ENCODE data around the gene IFT25. TPM values are rescaled to one million over a fixed set of nuclear protein-coding genes. Genes with fewer than 3 reads are reported as not detected.
A peak's percentile ranks its signal among the peaks of the same experiment; 100 is the strongest.
"Not testable (repeated sequence)": the region's sequence is repeated elsewhere in the genome, so short reads cannot be mapped to it uniquely, and the experiment has no call there.

IFT25 gene
- total RNA-seq (10 to 100 TPM; 22.3 to 26.1 TPM), polyA plus RNA-seq (ENCODE audit: insufficient read length in 6 of 6) (10 to 100 TPM; 50.4 to 65.4 (median 52.5) TPM)
- long read RNA-seq, donor 1, transcript HSPB11-201 (6 exons, 915 nt), result major isoform, 17 of 136 reads
- long read RNA-seq, donor 1, partial matches to known transcripts, result 97 of 136 reads
- long read RNA-seq, donor 1, other reads (novel, unspliced or antisense), result 17 of 136 reads
- long read RNA-seq, donor 2, transcript HSPB11-201 (6 exons, 915 nt), result major isoform, 21 of 30 reads
- long read RNA-seq, donor 2, partial matches to known transcripts, result 0 of 30 reads
- long read RNA-seq, donor 2, other reads (novel, unspliced or antisense), result 5 of 30 reads
- long read RNA-seq, donor 3, transcript HSPB11-201 (6 exons, 915 nt), result major isoform, 27 of 36 reads
- long read RNA-seq, donor 3, partial matches to known transcripts, result 0 of 36 reads
- long read RNA-seq, donor 3, other reads (novel, unspliced or antisense), result 7 of 36 reads
- long read RNA-seq, donor 4, transcript HSPB11-201 (6 exons, 915 nt), result major isoform, 9 of 21 reads
- long read RNA-seq, donor 4, partial matches to known transcripts, result 4 of 21 reads
- long read RNA-seq, donor 4, other reads (novel, unspliced or antisense), result 7 of 21 reads
- long read RNA-seq, donor 5, transcript HSPB11-201 (6 exons, 915 nt), result major isoform, 15 of 41 reads
- long read RNA-seq, donor 5, partial matches to known transcripts, result 25 of 41 reads
- long read RNA-seq, donor 5, other reads (novel, unspliced or antisense), result 0 of 41 reads
- long read RNA-seq, donor 6, transcript HSPB11-201 (6 exons, 915 nt), result major isoform, 31 of 57 reads
- long read RNA-seq, donor 6, partial matches to known transcripts, result 15 of 57 reads
- long read RNA-seq, donor 6, other reads (novel, unspliced or antisense), result 5 of 57 reads
- long read RNA-seq, donor 7, transcript HSPB11-201 (6 exons, 915 nt), result major isoform, 11 of 20 reads
- long read RNA-seq, donor 7, partial matches to known transcripts, result 6 of 20 reads
- long read RNA-seq, donor 7, other reads (novel, unspliced or antisense), result 0 of 20 reads
- long read RNA-seq, donor 8, transcript HSPB11-201 (6 exons, 915 nt), result major isoform, 13 of 16 reads
- long read RNA-seq, donor 8, partial matches to known transcripts, result 0 of 16 reads
- long read RNA-seq, donor 8, other reads (novel, unspliced or antisense), result 0 of 16 reads
- long read RNA-seq, donor 9, result 0 reads
- long read RNA-seq, donor 10, transcript HSPB11-201 (6 exons, 915 nt), result major isoform, 11 of 19 reads
- long read RNA-seq, donor 10, partial matches to known transcripts, result 1 of 19 reads
- long read RNA-seq, donor 10, other reads (novel, unspliced or antisense), result 7 of 19 reads
- long read RNA-seq, donor 11, transcript HSPB11-201 (6 exons, 915 nt), result major isoform, 21 of 77 reads
- long read RNA-seq, donor 11, partial matches to known transcripts, result 37 of 77 reads
- long read RNA-seq, donor 11, other reads (novel, unspliced or antisense), result 18 of 77 reads
- long read RNA-seq, donor 12, transcript HSPB11-201 (6 exons, 915 nt), result major isoform, 12 of 12 reads
- long read RNA-seq, donor 12, partial matches to known transcripts, result 0 of 12 reads
- long read RNA-seq, donor 12, other reads (novel, unspliced or antisense), result 0 of 12 reads

GRCh38 chr1:53945433-53946251, at the start of gene IFT25:
Gene IFT25, minus strand, starts transcription at chr1:53945699. Its CDS starts 5,617 bp downstream, at chr1:53940082.
- no peaks in the 10 kb centered on the region for H3K9me3 ChIP-seq
- peak within 1 kb of the TSS; percentile 87 for H3K27ac ChIP-seq
- peaks cover 7 to 32% of the 10 kb centered on the region in 2 donors for H3K4me1 ChIP-seq
- intact Hi-C loops (cut with DNase I), result loop anchor here in 1 of 2 donors (5.0 kb wide), 1 partner anchor 68 kb away; no protein-coding TSS in a partner anchor
- H3K36me3 ChIP-seq, result no peaks in the 10 kb centered on the region
- DNase-seq (peak; percentile 96 to 100 (median 98)), ATAC-seq (peak; percentile 95)
- no peaks in the 10 kb centered on the region for H3K27me3 ChIP-seq
- TF ChIP-seq CTCF (IDR thresholded peaks at IDR 0.05), result no peak
- H3K4me3 ChIP-seq, result peak within 1 kb of the TSS; percentile 79 to 82

GRCh38 chr1:53994516-53994915, 49.0 kb upstream of the IFT25 start:
- H3K4me1 ChIP-seq; intact Hi-C loops (cut with DNase I); H3K27ac ChIP-seq; H3K36me3 ChIP-seq; H3K9me3 ChIP-seq; ATAC-seq; H3K27me3 ChIP-seq; DNase-seq; H3K4me3 ChIP-seq: not testable (repeated sequence)

GRCh38 chr1:53992085-53992874, 46.8 kb upstream of the IFT25 start:
- DNase-seq (no peak), ATAC-seq (peak; percentile 32)
- Histone ChIP-seq H3K4me1 (no peaks in the 10 kb centered on the region), H3K27me3 (no peaks in the 10 kb centered on the region), H3K27ac (no peak overlapping the region), H3K9me3 (peaks cover 0 to 7% of the 10 kb centered on the region in 2 donors), H3K36me3 (no peaks in the 10 kb centered on the region), H3K4me3 (no peak overlapping the region)
- intact Hi-C loops (cut with DNase I), result no loop called here
- TF ChIP-seq CTCF (IDR thresholded peaks at IDR 0.05), result no peak

- no peak for ATAC-seq
- Histone ChIP-seq H3K27ac (no peak overlapping the region), H3K4me3 (no peak overlapping the region), H3K4me1 (no peaks in the 10 kb centered on the region), H3K9me3 (peaks cover 0 to 7% of the 10 kb centered on the region in 2 donors), H3K27me3 (no peaks in the 10 kb centered on the region), H3K36me3 (no peaks in the 10 kb centered on the region)
- intact Hi-C loops (cut with DNase I), result no loop called here
- DNase-seq, result no peak
- TF ChIP-seq CTCF (IDR thresholded peaks at IDR 0.05), result no peak
Observed at GRCh38 chr1:53987880-53988279, 42.4 kb upstream of the IFT25 start.

All from left lung (tissue), 14 donors.